ENCODE data around the gene TSTD2. TPM values are rescaled to one million over a fixed set of nuclear protein-coding genes. Genes with fewer than 3 reads are reported as not detected.

The TSTD2 gene
- total RNA-seq, 5 donors from 2014 or later (not counting 1 experiment from before 2014, with no cell fraction given), result 15.4 to 24.0 (median 17.9) TPM

DNA sequence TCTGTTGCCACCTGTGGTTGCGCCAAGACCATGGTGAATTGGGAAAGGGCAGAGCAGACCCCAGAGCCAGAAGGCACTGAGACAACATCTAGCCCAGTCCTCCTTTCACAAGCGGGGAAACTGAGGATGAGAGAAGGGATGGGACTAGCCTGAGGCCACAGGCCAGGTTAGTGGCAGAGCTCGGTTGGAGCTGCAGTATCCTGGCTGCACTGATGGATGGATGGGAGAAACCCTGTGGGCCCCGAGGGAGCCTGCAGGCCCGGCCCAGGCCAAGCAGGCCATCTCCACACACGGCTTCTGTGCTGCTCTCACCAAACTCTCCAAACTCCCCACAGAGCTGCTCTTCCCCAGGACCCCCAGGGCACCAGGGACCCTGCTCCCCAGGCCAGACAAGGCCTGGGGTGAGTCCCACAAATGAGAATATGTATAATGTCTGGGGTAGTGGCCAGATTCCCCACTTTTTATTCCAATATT, 60.2 kb downstream of the TSTD2 start:
- CTCF ChIA-PET, result no interaction called here
- POLR2A ChIA-PET, result no interaction called here
- WGBS (ENCODE audit: insufficient coverage), result 100% methylated on average over 1 of the region's 6 CpGs
- peaks cover 3% of the 10 kb centered on the region for H3K36me3 Mint-ChIP-seq
- H3K4me1 ChIP-seq (ENCODE audit: control insufficient read depth in 1 of 2, extremely low read depth in 1 of 2, insufficient read depth in 2 of 2, low read length in 2 of 2), result peaks cover 4 to 9% of the 10 kb centered on the region in 2 experiments
- H3K9me3 Mint-ChIP-seq, result no peaks in the 10 kb centered on the region
- ATAC-seq (replicated peaks in 1 of 4) (no peak), DNase-seq (no peak)
- H3K27me3 Mint-ChIP-seq, result no peaks in the 10 kb centered on the region
- H3K9me3 ChIP-seq, result no peaks in the 10 kb centered on the region
- H3K27ac ChIP-seq (ENCODE audit: low read length), result no peak overlapping the region
- H3K4me3 Mint-ChIP-seq, result no peak overlapping the region
- no peaks in the 10 kb centered on the region for H3K36me3 ChIP-seq (ENCODE audit: control insufficient read depth in 2 of 2, extremely low read depth in 1 of 2, insufficient read depth in 1 of 2, low read length in 1 of 2)
- peaks cover 0 to 3% of the 10 kb centered on the region in 2 experiments for H3K27me3 ChIP-seq (replicated peaks in 1 of 2; ENCODE audit: control insufficient read depth in 2 of 2, extremely low read depth in 1 of 2, insufficient read depth in 2 of 2, low read length in 1 of 2)
- H3K27ac Mint-ChIP-seq, result no peak overlapping the region
- peaks cover 15 to 21% (median 19%) of the 10 kb centered on the region in 3 donors for H3K4me1 Mint-ChIP-seq
- H3K4me3 ChIP-seq (ENCODE audit: control insufficient read depth in 1 of 2, extremely low read depth in 1 of 2, low read length in 1 of 2), result no peak overlapping the region

- H3K36me3 ChIP-seq (ENCODE audit: control insufficient read depth in 2 of 2, extremely low read depth in 1 of 2, insufficient read depth in 1 of 2, low read length in 1 of 2), result no peaks in the 10 kb centered on the region
- H3K4me1 ChIP-seq (ENCODE audit: control insufficient read depth in 1 of 2, extremely low read depth in 1 of 2, insufficient read depth in 2 of 2, low read length in 2 of 2), result peaks cover 4 to 9% of the 10 kb centered on the region in 2 experiments
- ATAC-seq (replicated peaks in 1 of 4) (no peak), DNase-seq (no peak)
- no peak overlapping the region for H3K27ac Mint-ChIP-seq
- no peak overlapping the region for H3K4me3 ChIP-seq (ENCODE audit: control insufficient read depth in 1 of 2, extremely low read depth in 1 of 2, low read length in 1 of 2)
- no peak overlapping the region for H3K27ac ChIP-seq (ENCODE audit: low read length)
- no peak overlapping the region for H3K4me3 Mint-ChIP-seq
- peaks cover 3% of the 10 kb centered on the region for H3K36me3 Mint-ChIP-seq
- H3K27me3 Mint-ChIP-seq, result no peaks in the 10 kb centered on the region
- no peaks in the 10 kb centered on the region for H3K9me3 Mint-ChIP-seq
- peaks cover 0 to 3% of the 10 kb centered on the region in 2 experiments for H3K27me3 ChIP-seq (replicated peaks in 1 of 2; ENCODE audit: control insufficient read depth in 2 of 2, extremely low read depth in 1 of 2, insufficient read depth in 2 of 2, low read length in 1 of 2)
- POLR2A ChIA-PET, result no interaction called here
- H3K4me1 Mint-ChIP-seq, result peaks cover 15 to 21% (median 19%) of the 10 kb centered on the region in 3 donors
- no peaks in the 10 kb centered on the region for H3K9me3 ChIP-seq
- 87% methylated on average over 5 of the region's 9 CpGs for WGBS (ENCODE audit: insufficient coverage)
- CTCF ChIA-PET, result interaction anchor here in 1 of 2 donors (0.6 kb wide), 1 partner anchor 13 kb away, joined by 6 read pairs; no protein-coding TSS in a partner anchor
These were observed 60.8 kb downstream of the TSTD2 start for GRCh38 chr9:97572196-97572891.

DNA sequence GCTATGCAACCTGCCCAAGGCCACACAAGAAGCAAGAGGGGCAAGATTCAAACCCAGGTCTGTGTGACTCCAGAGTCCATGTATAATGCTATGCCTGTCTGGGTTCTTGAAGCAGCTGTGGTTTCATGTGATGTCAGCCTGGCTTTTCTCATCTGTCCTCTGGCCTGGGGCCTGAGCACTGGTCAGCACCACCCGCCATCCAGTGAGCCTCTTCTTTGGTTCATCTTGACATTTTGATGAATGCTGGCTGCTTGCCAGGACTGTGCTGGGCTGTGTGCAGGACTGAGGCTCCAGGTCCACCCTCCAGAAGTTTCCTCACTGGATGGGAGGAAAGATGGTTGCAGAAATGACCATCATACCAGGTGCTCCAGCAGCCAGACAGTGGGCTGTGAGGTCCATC, 61.5 kb downstream of the TSTD2 start:
- H3K36me3 Mint-ChIP-seq, result no peaks in the 10 kb centered on the region
- no peak for DNase-seq
- peaks cover 4 to 9% of the 10 kb centered on the region in 2 experiments for H3K4me1 ChIP-seq (ENCODE audit: control insufficient read depth in 1 of 2, extremely low read depth in 1 of 2, insufficient read depth in 2 of 2, low read length in 2 of 2)
- no peak overlapping the region for H3K27ac Mint-ChIP-seq
- ChIA-PET CTCF (no interaction called here), POLR2A (no interaction called here)
- no peak overlapping the region for H3K4me3 ChIP-seq (ENCODE audit: control insufficient read depth in 1 of 2, extremely low read depth in 1 of 2, low read length in 1 of 2)
- peaks cover 0 to 3% of the 10 kb centered on the region in 2 experiments for H3K27me3 ChIP-seq (replicated peaks in 1 of 2; ENCODE audit: control insufficient read depth in 2 of 2, extremely low read depth in 1 of 2, insufficient read depth in 2 of 2, low read length in 1 of 2)
- H3K9me3 ChIP-seq, result no peaks in the 10 kb centered on the region
- H3K27me3 Mint-ChIP-seq, result no peaks in the 10 kb centered on the region
- no peaks in the 10 kb centered on the region for H3K9me3 Mint-ChIP-seq
- 100% methylated on average over 1 of the region's 1 CpG for WGBS (ENCODE audit: insufficient coverage)
- H3K36me3 ChIP-seq (ENCODE audit: control insufficient read depth in 2 of 2, extremely low read depth in 1 of 2, insufficient read depth in 1 of 2, low read length in 1 of 2), result no peaks in the 10 kb centered on the region
- no peak overlapping the region for H3K27ac ChIP-seq (ENCODE audit: low read length)
- no peak for ATAC-seq (replicated peaks in 1 of 4)
- peaks cover 15 to 19% (median 16%) of the 10 kb centered on the region in 3 donors for H3K4me1 Mint-ChIP-seq
- H3K4me3 Mint-ChIP-seq, result no peak overlapping the region

DNA sequence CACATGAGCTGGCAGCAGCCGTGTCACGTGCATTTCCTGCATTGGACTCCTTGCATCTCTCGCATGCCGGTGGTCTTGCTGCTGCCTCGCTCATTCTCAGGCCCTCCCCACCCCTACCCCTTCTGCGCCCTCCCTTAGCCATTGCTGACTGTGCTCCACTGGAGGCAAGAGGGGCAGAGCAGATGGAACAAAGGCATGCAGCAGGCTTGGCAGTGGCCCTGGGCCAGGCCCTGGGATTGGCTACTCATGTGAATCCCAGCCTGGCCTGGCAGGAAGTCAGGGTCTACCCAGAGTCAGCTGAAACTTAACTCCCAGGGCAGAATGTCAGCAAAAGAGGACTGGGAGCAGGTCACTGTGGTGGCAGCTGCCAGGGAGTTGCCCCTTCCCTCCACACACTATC, 62.3 kb downstream of the TSTD2 start:
- H3K36me3 ChIP-seq (ENCODE audit: control insufficient read depth in 2 of 2, extremely low read depth in 1 of 2, insufficient read depth in 1 of 2, low read length in 1 of 2), result no peaks in the 10 kb centered on the region
- Mint-ChIP-seq H3K4me3 (no peak overlapping the region), H3K27me3 (no peaks in the 10 kb centered on the region), H3K9me3 (no peaks in the 10 kb centered on the region), H3K27ac (no peak overlapping the region), H3K36me3 (no peaks in the 10 kb centered on the region), H3K4me1 (peaks cover 13 to 17% (median 14%) of the 10 kb centered on the region in 3 donors)
- no peak for DNase-seq
- POLR2A ChIA-PET, result no interaction called here
- H3K4me1 ChIP-seq (ENCODE audit: control insufficient read depth in 1 of 2, extremely low read depth in 1 of 2, insufficient read depth in 2 of 2, low read length in 2 of 2), result peaks cover 4 to 7% of the 10 kb centered on the region in 2 experiments
- H3K9me3 ChIP-seq, result no peaks in the 10 kb centered on the region
- H3K27ac ChIP-seq (ENCODE audit: low read length), result no peak overlapping the region
- H3K4me3 ChIP-seq (ENCODE audit: control insufficient read depth in 1 of 2, extremely low read depth in 1 of 2, low read length in 1 of 2), result no peak overlapping the region
- 93% methylated on average over 6 of the region's 6 CpGs for WGBS (ENCODE audit: insufficient coverage)
- ATAC-seq (replicated peaks in 1 of 4), result no peak
- CTCF ChIA-PET, result no interaction called here
- H3K27me3 ChIP-seq (replicated peaks in 1 of 2; ENCODE audit: control insufficient read depth in 2 of 2, extremely low read depth in 1 of 2, insufficient read depth in 2 of 2, low read length in 1 of 2), result peaks cover 0 to 3% of the 10 kb centered on the region in 2 experiments

DNA sequence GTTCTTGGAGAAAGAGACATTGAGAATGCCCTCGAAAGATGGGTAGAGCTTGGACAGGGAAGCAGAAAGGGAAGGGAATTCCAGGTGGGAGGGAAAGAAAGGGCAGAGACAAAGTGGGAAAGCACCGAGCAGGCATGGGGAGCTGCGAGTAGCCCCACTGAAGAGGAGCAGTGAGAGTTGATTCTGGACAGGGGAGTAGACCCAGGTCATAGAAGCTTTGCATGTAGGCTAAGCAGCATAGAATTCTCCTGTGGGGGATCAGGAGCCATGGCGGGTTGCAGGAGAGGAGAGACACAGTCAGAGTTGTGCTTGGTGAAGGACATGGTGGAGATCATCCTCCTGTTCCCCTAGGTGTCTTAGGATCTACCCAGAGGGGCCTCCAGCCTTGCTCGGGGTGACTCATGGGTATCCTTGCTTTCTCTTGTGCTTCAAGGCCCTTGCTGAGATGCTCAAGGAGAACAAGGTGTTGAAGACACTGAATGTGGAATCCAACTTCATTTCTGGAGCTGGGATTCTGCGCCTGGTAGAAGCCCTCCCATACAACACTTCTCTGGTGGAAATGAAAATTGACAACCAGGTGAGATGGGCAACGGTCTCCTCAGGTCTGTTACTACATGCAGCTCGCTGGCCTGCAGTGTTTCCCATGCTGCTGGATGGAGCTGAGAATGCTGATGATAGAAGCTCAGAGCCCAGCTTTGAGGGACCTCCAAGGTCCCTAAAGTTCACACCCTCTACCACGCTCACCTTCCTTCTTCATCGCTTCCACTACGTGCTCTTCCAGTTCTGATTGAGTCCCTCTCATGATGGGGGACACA, 64.5 kb downstream of the TSTD2 start:
- no peaks in the 10 kb centered on the region for H3K9me3 Mint-ChIP-seq
- POLR2A ChIA-PET, result no interaction called here

GRCh38 chr9:97567894-97568202, 65.3 kb downstream of the TSTD2 start:
- Histone ChIP-seq H3K9me3 (no peaks in the 10 kb centered on the region), H3K4me1 (ENCODE audit: control insufficient read depth in 1 of 2, extremely low read depth in 1 of 2, insufficient read depth in 2 of 2, low read length in 2 of 2) (no peaks in the 10 kb centered on the region), H3K36me3 (ENCODE audit: control insufficient read depth in 2 of 2, extremely low read depth in 1 of 2, insufficient read depth in 1 of 2, low read length in 1 of 2) (no peaks in the 10 kb centered on the region), H3K27me3 (replicated peaks in 1 of 2; ENCODE audit: control insufficient read depth in 2 of 2, extremely low read depth in 1 of 2, insufficient read depth in 2 of 2, low read length in 1 of 2) (peaks cover 0 to 12% of the 10 kb centered on the region in 2 experiments), H3K4me3 (ENCODE audit: control insufficient read depth in 1 of 2, extremely low read depth in 1 of 2, low read length in 1 of 2) (no peak overlapping the region), H3K27ac (ENCODE audit: low read length) (no peak overlapping the region)
- ATAC-seq (replicated peaks in 1 of 4) (no peak), DNase-seq (no peak)
- ChIA-PET POLR2A (no interaction called here), CTCF (no interaction called here)
- Mint-ChIP-seq H3K4me3 (no peak overlapping the region), H3K36me3 (no peaks in the 10 kb centered on the region), H3K9me3 (no peaks in the 10 kb centered on the region), H3K4me1 (no peaks in the 10 kb centered on the region), H3K27ac (no peak overlapping the region), H3K27me3 (peaks cover 3% of the 10 kb centered on the region in 2 donors)
- 37% methylated on average over 3 of the region's 4 CpGs for WGBS (ENCODE audit: insufficient coverage)

More for the DNA sequence above, 64.5 kb downstream of the TSTD2 start:
- whole genome bisulfite sequencing (ENCODE audit: insufficient coverage), result 84% methylated on average over 7 of the region's 11 CpGs
- Histone ChIP-seq H3K27me3 (replicated peaks in 1 of 2; ENCODE audit: control insufficient read depth in 2 of 2, extremely low read depth in 1 of 2, insufficient read depth in 2 of 2, low read length in 1 of 2) (peaks cover 0 to 12% of the 10 kb centered on the region in 2 experiments), H3K27ac (ENCODE audit: low read length) (no peak overlapping the region), H3K36me3 (ENCODE audit: control insufficient read depth in 2 of 2, extremely low read depth in 1 of 2, insufficient read depth in 1 of 2, low read length in 1 of 2) (no peaks in the 10 kb centered on the region), H3K4me3 (ENCODE audit: control insufficient read depth in 1 of 2, extremely low read depth in 1 of 2, low read length in 1 of 2) (no peak overlapping the region), H3K9me3 (no peaks in the 10 kb centered on the region), H3K4me1 (ENCODE audit: control insufficient read depth in 1 of 2, extremely low read depth in 1 of 2, insufficient read depth in 2 of 2, low read length in 2 of 2) (no peaks in the 10 kb centered on the region)
- Mint-ChIP-seq H3K27me3 (peaks cover 3% of the 10 kb centered on the region in 2 donors), H3K4me1 (peaks cover 0 to 2% (median 0%) of the 10 kb centered on the region in 3 donors), H3K4me3 (no peak overlapping the region), H3K36me3 (no peaks in the 10 kb centered on the region), H3K27ac (no peak overlapping the region)
- DNase-seq, result no peak
- CTCF ChIA-PET, result no interaction called here
- no peak for ATAC-seq (replicated peaks in 1 of 4)
